Spinal cord (tissue), 10 donors: ENCODE data around the gene KLHL40. TPM values are rescaled to one million over a fixed set of nuclear protein-coding genes. Genes with fewer than 3 reads are reported as not detected.
"Not testable (repeated sequence)": the region's sequence is repeated elsewhere in the genome, so short reads cannot be mapped to it uniquely, and the experiment has no call there.

Experiments used
- DNase-seq, 6 donors: peaks; one replicate each; pipeline versions ENCODE4 v3.0.0 to v3.0.0-alpha.2; 2013 to 2015; ENCODE audit warnings: low spot score in 6 of 6, low read depth in 4 of 6
- H3K27ac ChIP-seq: one replicate; pipeline ENCODE4 v1.5.1; 2013; ENCODE audit warnings: low read depth, low read length, control low read depth
- H3K27me3 ChIP-seq: one replicate; pipeline ENCODE4 v1.6.1; 2013; ENCODE audit warnings: low read length; ENCODE audit not compliant: control insufficient read depth, insufficient read depth
- H3K36me3 ChIP-seq: one replicate; pipeline ENCODE4 v1.6.1; 2013; ENCODE audit warnings: low read length; ENCODE audit not compliant: control insufficient read depth, insufficient read depth
- H3K4me1 ChIP-seq: one replicate; pipeline ENCODE4 v1.6.1; 2013; ENCODE audit warnings: low read length; ENCODE audit not compliant: control insufficient read depth, insufficient read depth
- H3K4me3 ChIP-seq: one replicate; pipeline ENCODE4 v1.5.1; 2013; ENCODE audit warnings: low read depth, low read length, control low read depth
- H3K9me3 ChIP-seq: one replicate; pipeline ENCODE4 v1.6.1; 2013; ENCODE audit warnings: low read length; ENCODE audit not compliant: control insufficient read depth, insufficient read depth
- WGBS: methylation state at CpG from one replicate; pipeline ENCODE4 v1.1.5; 2013; ENCODE audit warnings: missing lambda C conversion rate; ENCODE audit not compliant: insufficient coverage; 5-methylcytosine and 5-hydroxymethylcytosine counted together
- polyA plus RNA-seq, 2 donors: library from polyadenylated mRNA; unstranded; fragments of 120-200 nt; gene quantifications; one replicate each; pipeline ENCODE4 v1.2.1, GENCODE V29; 2013; ENCODE audit not compliant: insufficient read length in 2 of 2
- total RNA-seq, 2 donors: library from RNA; depleted of rRNA in 1 of 2; stranded (reverse); fragments of 120-200 nt in 1 of 2; fragments of >200 nt in 1 of 2; gene quantifications; one replicate each; pipeline versions ENCODE4 v1.2.3 to v1.2.4, GENCODE V29; 2013 to 2014
- donor health status: healthy.

Gene KLHL40
- total and polyA plus RNA-seq, 4 donors: 0.11 to 0.38 (median 0.21) TPM; not detected in 1

DNA sequence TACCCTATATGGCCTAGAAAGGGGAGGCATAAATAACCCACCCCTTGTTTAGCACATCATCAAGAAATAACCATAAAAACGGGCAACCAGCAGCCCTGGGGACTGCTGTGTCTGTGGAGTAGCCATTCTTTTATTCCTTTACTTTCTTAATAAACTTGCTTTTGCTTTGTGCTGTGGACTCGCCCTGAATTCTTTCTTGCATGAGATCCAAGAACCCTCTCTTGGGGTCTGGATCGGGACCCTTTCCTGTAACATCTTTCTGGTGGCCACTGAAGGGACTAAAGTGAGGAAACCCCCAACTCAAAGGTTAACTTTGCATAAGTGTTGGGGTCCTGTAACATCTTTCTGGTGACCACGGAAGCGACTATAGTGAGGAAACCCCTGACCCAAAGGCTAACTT, 33.0 kb downstream of the KLHL40 start:
- Histone ChIP-seq H3K9me3 (no peaks in the 10 kb centered on the region), H3K27ac (no peak overlapping the region), H3K36me3 (no peaks in the 10 kb centered on the region), H3K4me1 (no peaks in the 10 kb centered on the region), H3K27me3 (no peaks in the 10 kb centered on the region), H3K4me3 (no peak overlapping the region)
- no peak for DNase-seq
- WGBS: 95% methylated on average over 4 of the region's 5 CpGs

DNA sequence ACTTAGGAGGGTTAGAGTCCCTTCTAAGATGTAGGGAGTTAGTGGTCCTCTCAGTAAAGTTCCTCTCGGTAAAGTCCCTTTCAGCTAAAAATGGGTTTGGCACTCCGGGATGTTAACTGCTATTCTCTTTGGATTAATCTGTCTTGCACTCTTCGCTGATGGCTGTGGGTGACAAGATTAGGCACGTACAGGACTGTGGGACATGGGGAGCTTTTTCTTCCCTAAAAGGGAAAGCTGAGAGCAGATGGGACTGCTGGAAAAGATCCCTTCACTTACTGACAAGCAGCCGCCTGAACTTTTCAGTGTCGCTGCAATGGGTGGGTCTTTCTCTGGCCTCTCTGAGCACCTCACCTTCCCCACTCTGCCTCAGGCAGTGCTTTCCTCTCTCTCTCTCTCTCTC, 33.7 kb downstream of the KLHL40 start:
- WGBS: 72% methylated on average over 6 of the region's 6 CpGs
- Histone ChIP-seq H3K36me3 (no peaks in the 10 kb centered on the region), H3K9me3 (no peaks in the 10 kb centered on the region), H3K4me3 (no peak overlapping the region), H3K27ac (no peak overlapping the region), H3K4me1 (no peaks in the 10 kb centered on the region), H3K27me3 (no peaks in the 10 kb centered on the region)
- no peak for DNase-seq

DNA sequence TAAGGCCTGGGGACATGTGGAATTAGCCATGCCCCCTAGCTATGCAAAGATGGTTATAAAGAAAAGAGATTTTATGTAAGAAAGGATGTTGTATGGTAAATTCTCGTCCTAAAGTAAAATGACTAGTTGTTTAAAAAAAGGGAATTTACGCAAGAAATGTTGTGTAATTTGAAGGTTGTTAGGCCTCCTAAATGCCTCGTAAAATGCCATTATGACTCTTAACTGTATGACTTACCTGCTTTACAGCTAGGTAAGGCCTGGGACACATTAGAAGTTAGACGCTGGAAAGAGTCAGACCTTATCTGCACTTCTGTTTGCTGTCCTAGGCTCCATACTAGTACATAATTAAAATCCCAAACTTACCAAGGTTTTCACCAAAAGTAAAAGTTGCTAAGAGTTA, 34.8 kb downstream of the KLHL40 start:
- no peaks in the 10 kb centered on the region for H3K27me3 ChIP-seq
- no peaks in the 10 kb centered on the region for H3K9me3 ChIP-seq
- H3K4me3 ChIP-seq: no peak overlapping the region
- 83% methylated on average over 2 of the region's 4 CpGs for WGBS
- DNase-seq: no peak
- no peaks in the 10 kb centered on the region for H3K36me3 ChIP-seq
- no peaks in the 10 kb centered on the region for H3K4me1 ChIP-seq
- no peak overlapping the region for H3K27ac ChIP-seq

DNA sequence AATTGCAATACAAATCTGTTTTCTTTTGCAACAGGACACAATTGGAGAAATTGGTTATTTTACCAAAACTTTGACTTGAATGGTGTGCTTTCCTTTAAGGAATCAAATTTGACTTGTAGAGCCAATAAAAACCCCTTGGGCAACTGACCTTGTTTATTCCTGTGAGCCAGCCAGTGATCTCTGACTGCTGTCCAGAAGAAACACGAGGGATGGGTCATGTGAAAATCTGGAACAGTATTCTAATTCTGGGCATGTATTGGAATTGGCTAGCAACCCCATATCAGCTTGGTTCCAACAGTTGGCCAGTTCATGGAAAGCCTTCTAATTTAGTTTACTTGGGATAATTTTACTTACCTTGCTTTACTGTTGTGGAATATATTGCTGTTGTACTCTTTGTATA, 36.4 kb downstream of the KLHL40 start:
- peak in 1 of 6 donors; percentile 48 for DNase-seq
- 71% methylated on average over 1 of the region's 1 CpG for WGBS
- Histone ChIP-seq H3K9me3 (no peaks in the 10 kb centered on the region), H3K27ac (no peak overlapping the region), H3K4me3 (no peak overlapping the region), H3K4me1 (peaks cover 3% of the 10 kb centered on the region), H3K36me3 (no peaks in the 10 kb centered on the region), H3K27me3 (no peaks in the 10 kb centered on the region)

DNA sequence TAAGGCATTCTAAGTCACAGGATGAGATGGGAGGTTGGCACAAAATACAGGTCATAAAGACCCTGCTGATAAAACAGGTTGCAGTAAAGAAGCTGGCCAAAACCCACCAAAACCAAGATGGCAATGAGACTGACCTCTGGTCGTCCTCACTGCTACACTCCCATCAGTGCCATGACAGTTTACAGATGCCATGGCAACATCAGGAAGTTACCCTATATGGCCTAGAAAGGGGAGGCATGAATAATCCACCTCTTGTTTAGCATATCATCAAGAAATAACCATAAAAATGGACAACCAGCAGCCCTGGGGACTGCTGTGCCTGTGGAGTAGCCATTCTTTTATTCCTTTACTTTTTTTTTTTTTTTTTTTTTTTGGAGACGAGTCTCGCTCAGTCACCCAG, 37.1 kb downstream of the KLHL40 start:
- H3K4me1 ChIP-seq, H3K4me3 ChIP-seq, H3K9me3 ChIP-seq, H3K27me3 ChIP-seq, DNase-seq, H3K27ac ChIP-seq, H3K36me3 ChIP-seq: not testable (repeated sequence)
- 60% methylated on average over 1 of the region's 3 CpGs for WGBS

DNA sequence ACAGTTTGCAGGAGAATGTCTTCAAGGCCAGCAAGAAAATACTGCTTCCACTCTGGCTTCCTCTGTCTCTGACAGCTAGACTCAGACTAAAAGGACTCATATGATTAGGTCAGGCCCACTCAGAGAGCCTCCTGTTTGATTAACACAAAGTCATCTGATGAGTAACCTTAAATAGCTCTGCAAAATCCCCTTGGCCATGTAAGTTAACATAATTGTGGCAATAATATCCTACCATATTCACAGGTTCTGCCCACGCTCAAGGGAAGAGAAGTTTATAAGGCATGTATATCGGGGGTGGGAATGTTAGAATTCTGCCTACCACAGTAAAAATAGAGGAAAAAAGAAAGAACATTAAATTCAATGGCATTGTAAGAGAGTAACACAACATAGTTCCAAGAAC, 37.9 kb downstream of the KLHL40 start:
- no peaks in the 10 kb centered on the region for H3K9me3 ChIP-seq
- no peaks in the 10 kb centered on the region for H3K27me3 ChIP-seq
- no peak overlapping the region for H3K4me3 ChIP-seq
- WGBS: no CpG with 5 or more reads among the region's 2 CpGs
- no peak for DNase-seq
- no peak overlapping the region for H3K27ac ChIP-seq
- H3K36me3 ChIP-seq: no peaks in the 10 kb centered on the region
- peaks cover 8% of the 10 kb centered on the region for H3K4me1 ChIP-seq

DNA sequence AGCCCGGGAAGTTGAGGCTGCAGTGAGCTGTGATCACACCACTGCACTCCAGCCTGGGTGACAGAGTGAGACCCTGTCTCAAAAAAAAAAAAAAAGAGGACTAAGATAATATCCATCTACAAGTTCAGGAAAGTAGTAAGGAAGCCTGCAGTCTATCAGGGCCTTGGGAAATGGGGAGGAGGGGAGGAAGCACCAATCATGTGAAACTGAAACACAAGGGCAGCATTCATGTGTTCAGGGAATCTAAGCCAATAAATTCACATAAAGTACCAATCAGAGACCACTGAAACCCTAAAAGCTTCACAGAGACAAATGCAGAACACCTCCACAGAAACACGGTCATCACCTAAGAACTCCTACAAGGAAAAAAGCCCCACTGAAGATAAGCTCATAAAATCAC, 40.1 kb downstream of the KLHL40 start:
- no CpG with 5 or more reads among the region's 2 CpGs for WGBS
- H3K36me3 ChIP-seq: no peaks in the 10 kb centered on the region
- peaks cover 17% of the 10 kb centered on the region for H3K4me1 ChIP-seq
- H3K27ac ChIP-seq: no peak overlapping the region
- no peaks in the 10 kb centered on the region for H3K9me3 ChIP-seq
- no peak overlapping the region for H3K4me3 ChIP-seq
- no peaks in the 10 kb centered on the region for H3K27me3 ChIP-seq
- no peak for DNase-seq

DNA sequence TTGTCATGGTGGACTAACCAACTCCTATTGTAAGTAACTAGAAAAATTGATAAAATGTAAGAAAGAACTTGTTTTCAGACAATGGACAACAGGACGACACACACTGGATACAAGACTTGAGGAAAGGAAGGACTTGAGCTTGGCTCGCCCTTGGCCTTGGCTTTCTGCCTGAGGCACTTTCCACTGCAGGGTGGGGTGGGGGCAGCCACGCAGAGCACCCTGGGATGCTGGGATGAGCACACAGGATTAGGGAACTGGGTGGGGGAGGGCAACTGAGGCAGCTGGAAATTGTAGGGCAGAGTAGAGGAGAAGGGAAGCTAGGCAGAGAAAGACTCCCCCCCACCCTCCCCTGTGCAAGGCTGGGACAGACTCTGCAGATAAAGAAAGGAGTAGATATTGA, 42.7 kb downstream of the KLHL40 start:
- H3K4me1 ChIP-seq: peaks cover 43% of the 10 kb centered on the region

DNA sequence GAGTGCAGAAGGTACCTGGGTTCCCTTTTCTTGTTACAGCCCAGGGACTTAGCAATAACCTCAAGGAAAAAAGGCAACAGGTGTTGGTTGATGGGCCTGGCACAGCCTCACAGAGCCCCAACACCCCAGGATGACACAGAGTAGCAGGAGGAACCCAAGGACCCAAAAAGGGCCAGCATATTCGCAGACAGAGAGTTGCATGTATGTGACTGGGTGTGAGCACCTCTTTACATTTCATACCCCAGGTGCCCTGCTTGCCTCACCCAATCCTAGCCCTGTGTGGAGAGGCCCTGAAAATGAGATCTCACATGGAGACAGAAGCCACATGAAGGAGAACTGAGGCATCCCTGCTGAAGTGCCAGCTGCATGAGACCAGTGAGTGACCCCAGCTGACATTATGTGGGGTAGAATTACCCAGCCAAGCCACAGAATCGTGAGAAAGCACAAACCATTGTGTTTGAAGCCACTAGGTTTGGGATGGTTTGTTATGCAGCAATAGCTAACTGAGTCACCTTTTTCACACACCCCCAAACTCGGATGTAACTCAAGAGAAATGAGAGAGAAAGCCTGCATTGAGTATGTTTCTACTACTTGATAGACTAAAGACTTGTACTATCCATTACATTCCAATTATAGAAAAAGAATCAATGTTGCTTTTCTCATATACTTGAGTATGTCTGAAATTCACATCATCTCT, 43.5 kb downstream of the KLHL40 start:
- Histone ChIP-seq H3K4me1 (peaks cover 50% of the 10 kb centered on the region), H3K36me3 (no peaks in the 10 kb centered on the region), H3K27ac (no peak overlapping the region), H3K4me3 (no peak overlapping the region), H3K9me3 (no peaks in the 10 kb centered on the region), H3K27me3 (no peaks in the 10 kb centered on the region)
- no peak for DNase-seq
- no CpG with 5 or more reads among the region's 3 CpGs for WGBS

More for the DNA sequence above, 42.7 kb downstream of the KLHL40 start:
- no peaks in the 10 kb centered on the region for H3K9me3 ChIP-seq
- no peak overlapping the region for H3K4me3 ChIP-seq
- H3K27ac ChIP-seq: no peak overlapping the region
- H3K27me3 ChIP-seq: no peaks in the 10 kb centered on the region
- 56% methylated on average over 1 of the region's 3 CpGs for WGBS
- no peak for DNase-seq
- H3K36me3 ChIP-seq: no peaks in the 10 kb centered on the region

DNA sequence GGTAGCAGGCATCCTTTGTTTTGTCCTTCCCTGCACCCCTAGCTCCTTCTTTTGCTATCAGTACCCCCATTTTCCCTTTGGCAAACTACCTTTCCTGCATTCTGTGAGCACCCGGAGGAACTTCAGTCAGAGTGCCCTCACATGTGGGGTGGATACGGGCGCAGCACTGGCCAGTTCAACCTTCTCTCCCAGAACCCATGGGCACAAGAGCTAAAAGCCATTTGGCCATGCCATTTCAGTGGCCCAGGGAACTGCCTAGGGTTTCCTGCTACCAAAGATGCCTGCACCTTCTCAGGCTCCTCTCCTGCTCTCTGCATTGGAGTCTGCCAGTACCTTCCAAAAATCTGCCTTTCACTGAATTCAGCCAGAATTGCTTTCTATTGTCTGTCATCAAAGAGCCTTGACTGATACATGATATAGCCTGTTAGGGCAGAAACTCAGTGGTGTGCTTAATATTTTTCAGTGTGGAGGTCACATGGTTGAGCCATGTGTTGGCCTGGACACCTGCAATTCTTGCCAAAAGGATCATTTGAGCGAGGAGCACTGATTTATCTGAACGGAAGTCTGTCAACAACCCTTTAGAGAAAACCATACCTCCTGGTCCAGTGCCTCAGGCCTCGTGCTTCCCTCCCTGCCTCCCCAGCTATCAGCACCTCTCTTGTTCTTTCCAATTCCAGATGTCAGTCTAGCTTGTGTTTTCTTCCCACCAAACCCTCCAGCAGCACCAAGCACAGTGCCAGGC, 44.2 kb downstream of the KLHL40 start:
- no peaks in the 10 kb centered on the region for H3K9me3 ChIP-seq
- WGBS: 77% methylated on average over 6 of the region's 6 CpGs
- H3K36me3 ChIP-seq: no peaks in the 10 kb centered on the region
- no peak for DNase-seq
- H3K27ac ChIP-seq: no peak overlapping the region
- H3K27me3 ChIP-seq: no peaks in the 10 kb centered on the region
- peaks cover 58% of the 10 kb centered on the region for H3K4me1 ChIP-seq
- H3K4me3 ChIP-seq: no peak overlapping the region
